ENCODE data around the gene KIF1B.
"Not testable (repeated sequence)": the region's sequence is repeated elsewhere in the genome, so short reads cannot be mapped to it uniquely, and the experiment has no call there.

KIF1B gene

DNA sequence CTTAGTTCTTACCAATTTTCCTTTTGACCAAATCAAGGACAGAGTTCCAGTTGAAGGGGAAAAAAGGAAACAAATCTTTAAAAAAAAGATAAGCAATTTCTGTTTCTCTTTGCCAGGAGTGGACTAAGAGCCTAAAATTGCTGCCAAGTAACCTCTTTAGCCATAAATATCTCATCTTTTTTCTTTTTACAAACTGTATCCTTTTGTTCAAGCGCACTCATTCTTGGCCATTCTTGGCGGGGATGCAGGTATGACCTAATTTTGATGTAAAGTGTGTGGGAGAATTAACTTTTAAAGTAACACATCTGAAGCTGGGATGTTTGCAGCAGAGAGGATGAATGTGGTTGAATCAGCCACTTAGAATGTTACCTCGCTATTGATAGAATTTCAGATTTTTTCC is 13.4 kb upstream of the KIF1B start:
- no peaks in the 10 kb centered on the region for H3K36me3 ChIP-seq (ENCODE audit: control insufficient read depth, low read depth, low read length)
- H3K27me3 ChIP-seq (ENCODE audit: control insufficient read depth, insufficient read depth, low read length): no peaks in the 10 kb centered on the region
- H3K4me1 ChIP-seq (ENCODE audit: control insufficient read depth, low read depth, low read length): no peaks in the 10 kb centered on the region
- no peak overlapping the region for H3K27ac ChIP-seq (ENCODE audit: low read length)
- H3K9ac ChIP-seq (ENCODE audit: low read length): no peak overlapping the region
- no peak overlapping the region for H3K4me3 ChIP-seq (ENCODE audit: low read length)
- no peaks in the 10 kb centered on the region for H3K9me3 ChIP-seq (ENCODE audit: control insufficient read depth, low read depth, low read length)

DNA sequence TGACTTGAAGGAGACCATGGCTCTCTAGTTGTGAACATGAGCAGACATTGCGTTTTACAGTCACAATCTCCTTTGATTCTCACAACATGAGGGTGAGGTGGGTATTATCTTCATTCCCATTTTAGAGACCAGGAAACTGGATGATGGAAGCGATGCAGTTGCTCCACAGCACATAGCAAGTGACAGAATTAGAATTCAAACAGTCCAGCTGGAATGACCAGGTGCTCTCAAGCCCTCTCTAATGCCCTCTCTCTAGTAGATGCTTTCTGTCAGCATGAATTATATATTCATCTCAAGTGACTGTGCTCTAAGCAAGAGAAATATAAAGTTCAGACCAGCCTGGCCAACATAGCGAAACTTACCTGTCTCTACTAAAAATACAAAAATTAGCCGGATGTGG is 9.8 kb upstream of the KIF1B start:
- Histone ChIP-seq H3K9me3 (ENCODE audit: control insufficient read depth, low read depth, low read length) (no peaks in the 10 kb centered on the region), H3K4me3 (ENCODE audit: low read length) (no peak overlapping the region), H3K27me3 (ENCODE audit: control insufficient read depth, insufficient read depth, low read length) (no peaks in the 10 kb centered on the region), H3K9ac (ENCODE audit: low read length) (no peak overlapping the region), H3K36me3 (ENCODE audit: control insufficient read depth, low read depth, low read length) (no peaks in the 10 kb centered on the region), H3K27ac (ENCODE audit: low read length) (no peak overlapping the region), H3K4me1 (ENCODE audit: control insufficient read depth, low read depth, low read length) (no peaks in the 10 kb centered on the region)

DNA sequence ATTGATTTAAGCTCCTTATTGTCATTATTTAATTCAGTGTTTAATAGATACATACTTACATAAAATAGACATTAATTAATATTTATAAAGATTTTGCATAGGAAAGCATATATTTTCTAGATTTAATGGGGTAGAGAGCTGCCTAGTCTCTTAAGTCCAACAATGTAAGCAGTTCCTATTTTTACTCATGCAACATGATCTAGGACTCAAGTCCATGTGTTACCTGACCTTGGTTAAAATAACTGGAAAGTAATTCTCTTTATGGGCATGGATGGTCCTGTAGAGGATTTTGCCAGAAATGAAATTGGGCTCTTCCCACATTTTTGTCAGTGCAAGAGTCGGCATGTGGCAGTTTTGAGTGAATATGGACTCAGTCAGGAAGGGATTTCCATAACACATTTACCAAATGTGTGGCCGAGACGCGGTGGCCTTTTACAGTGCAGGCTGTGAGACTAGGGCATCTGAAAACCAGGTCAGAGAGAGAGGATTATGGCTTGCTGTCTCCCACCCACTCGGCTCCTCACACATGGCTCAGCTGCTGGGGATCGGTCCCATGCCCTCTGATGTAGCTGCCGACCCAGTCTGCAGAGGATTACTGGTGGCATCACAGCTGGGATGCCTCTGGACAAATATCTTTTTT is 6.2 kb upstream of the KIF1B start:
- Histone ChIP-seq H3K9ac (ENCODE audit: low read length) (no peak overlapping the region), H3K27me3 (ENCODE audit: control insufficient read depth, insufficient read depth, low read length) (peaks cover 2% of the 10 kb centered on the region), H3K4me3 (ENCODE audit: low read length) (no peak overlapping the region), H3K36me3 (ENCODE audit: control insufficient read depth, low read depth, low read length) (no peaks in the 10 kb centered on the region), H3K9me3 (ENCODE audit: control insufficient read depth, low read depth, low read length) (no peaks in the 10 kb centered on the region), H3K27ac (ENCODE audit: low read length) (no peak overlapping the region), H3K4me1 (ENCODE audit: control insufficient read depth, low read depth, low read length) (no peaks in the 10 kb centered on the region)

DNA sequence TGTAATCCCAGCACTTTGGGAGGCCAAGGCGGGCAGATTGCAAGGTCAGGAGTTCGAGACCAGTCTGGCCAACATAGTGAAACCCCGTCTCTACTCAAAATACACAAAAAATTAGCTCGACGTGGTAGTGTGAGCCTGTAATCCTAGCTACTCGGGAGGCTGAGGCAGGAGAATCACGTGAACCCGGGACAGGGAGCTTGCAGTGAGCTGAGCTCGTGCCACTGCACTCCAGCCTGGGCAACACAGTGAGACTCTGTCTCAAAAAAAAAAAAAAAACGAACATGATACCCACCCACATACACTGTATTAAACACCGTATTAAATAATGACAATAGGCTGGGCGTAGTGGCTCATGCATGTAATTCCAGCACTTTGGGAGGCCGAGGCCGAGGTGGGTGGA is 5.2 kb upstream of the KIF1B start:
- H3K9me3 ChIP-seq (ENCODE audit: control insufficient read depth, low read depth, low read length); H3K27me3 ChIP-seq (ENCODE audit: control insufficient read depth, insufficient read depth, low read length); H3K4me3 ChIP-seq (ENCODE audit: low read length); H3K4me1 ChIP-seq (ENCODE audit: control insufficient read depth, low read depth, low read length); H3K9ac ChIP-seq (ENCODE audit: low read length); H3K36me3 ChIP-seq (ENCODE audit: control insufficient read depth, low read depth, low read length); H3K27ac ChIP-seq (ENCODE audit: low read length): not testable (repeated sequence)

GRCh38 chr1:10207810-10208209 is 2.6 kb upstream of the KIF1B start:
- Histone ChIP-seq H3K36me3 (ENCODE audit: control insufficient read depth, low read depth, low read length) (no peaks in the 10 kb centered on the region), H3K27ac (ENCODE audit: low read length) (no peak overlapping the region), H3K4me1 (ENCODE audit: control insufficient read depth, low read depth, low read length) (peaks cover 12% of the 10 kb centered on the region), H3K9ac (ENCODE audit: low read length) (no peak overlapping the region), H3K9me3 (ENCODE audit: control insufficient read depth, low read depth, low read length) (no peaks in the 10 kb centered on the region), H3K27me3 (ENCODE audit: control insufficient read depth, insufficient read depth, low read length) (peaks cover 5% of the 10 kb centered on the region), H3K4me3 (ENCODE audit: low read length) (no peak overlapping the region)

DNA sequence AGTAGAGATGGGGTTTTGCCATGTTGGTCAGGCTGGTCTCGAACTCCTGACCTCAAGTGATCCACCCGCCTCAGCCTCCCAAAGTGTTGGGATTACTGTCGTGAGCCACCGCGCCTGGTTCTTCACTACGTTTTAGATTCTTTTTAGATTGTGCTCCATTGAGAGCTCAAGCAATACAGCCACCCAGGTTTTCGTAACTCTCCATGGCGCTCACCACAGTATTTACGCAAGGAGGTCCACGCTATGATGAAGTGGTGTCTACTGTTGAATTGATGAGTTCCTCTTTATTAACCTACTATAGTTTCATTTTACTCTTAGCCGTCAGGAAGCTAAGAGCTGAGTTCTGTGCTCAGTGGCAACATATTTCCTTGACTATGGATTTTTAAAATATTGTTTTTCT is 1.8 kb upstream of the KIF1B start:
- H3K36me3 ChIP-seq (ENCODE audit: control insufficient read depth, low read depth, low read length): no peaks in the 10 kb centered on the region
- H3K9me3 ChIP-seq (ENCODE audit: control insufficient read depth, low read depth, low read length): no peaks in the 10 kb centered on the region
- H3K4me1 ChIP-seq (ENCODE audit: control insufficient read depth, low read depth, low read length): peaks cover 17% of the 10 kb centered on the region
- H3K9ac ChIP-seq (ENCODE audit: low read length): no peak overlapping the region
- no peak overlapping the region for H3K4me3 ChIP-seq (ENCODE audit: low read length)
- no peak overlapping the region for H3K27ac ChIP-seq (ENCODE audit: low read length)
- H3K27me3 ChIP-seq (ENCODE audit: control insufficient read depth, insufficient read depth, low read length): peaks cover 5% of the 10 kb centered on the region

DNA sequence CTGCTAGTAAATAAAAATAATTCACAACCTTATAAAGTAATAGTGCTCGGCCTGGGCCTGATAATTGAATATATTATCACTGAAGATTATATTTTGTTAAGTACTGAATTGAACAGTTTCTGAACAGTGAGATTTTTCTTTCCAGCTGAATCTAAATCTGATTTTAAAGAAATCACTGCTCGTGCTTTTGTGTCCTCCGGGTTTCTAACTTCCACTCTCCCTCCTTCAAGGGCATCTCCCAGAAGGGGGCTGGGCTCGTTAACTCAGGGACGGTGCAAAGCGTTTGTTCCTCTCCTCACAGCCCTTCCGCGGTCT is 823 bp upstream of the KIF1B start:
- Histone ChIP-seq H3K27me3 (ENCODE audit: control insufficient read depth, insufficient read depth, low read length) (peaks cover 5% of the 10 kb centered on the region), H3K27ac (ENCODE audit: low read length) (peak overlapping the region; percentile 26), H3K9me3 (ENCODE audit: control insufficient read depth, low read depth, low read length) (no peaks in the 10 kb centered on the region), H3K4me3 (ENCODE audit: low read length) (peak overlapping the region; percentile 96), H3K36me3 (ENCODE audit: control insufficient read depth, low read depth, low read length) (no peaks in the 10 kb centered on the region), H3K9ac (ENCODE audit: low read length) (peak overlapping the region; percentile 75), H3K4me1 (ENCODE audit: control insufficient read depth, low read depth, low read length) (peaks cover 18% of the 10 kb centered on the region)

DNA sequence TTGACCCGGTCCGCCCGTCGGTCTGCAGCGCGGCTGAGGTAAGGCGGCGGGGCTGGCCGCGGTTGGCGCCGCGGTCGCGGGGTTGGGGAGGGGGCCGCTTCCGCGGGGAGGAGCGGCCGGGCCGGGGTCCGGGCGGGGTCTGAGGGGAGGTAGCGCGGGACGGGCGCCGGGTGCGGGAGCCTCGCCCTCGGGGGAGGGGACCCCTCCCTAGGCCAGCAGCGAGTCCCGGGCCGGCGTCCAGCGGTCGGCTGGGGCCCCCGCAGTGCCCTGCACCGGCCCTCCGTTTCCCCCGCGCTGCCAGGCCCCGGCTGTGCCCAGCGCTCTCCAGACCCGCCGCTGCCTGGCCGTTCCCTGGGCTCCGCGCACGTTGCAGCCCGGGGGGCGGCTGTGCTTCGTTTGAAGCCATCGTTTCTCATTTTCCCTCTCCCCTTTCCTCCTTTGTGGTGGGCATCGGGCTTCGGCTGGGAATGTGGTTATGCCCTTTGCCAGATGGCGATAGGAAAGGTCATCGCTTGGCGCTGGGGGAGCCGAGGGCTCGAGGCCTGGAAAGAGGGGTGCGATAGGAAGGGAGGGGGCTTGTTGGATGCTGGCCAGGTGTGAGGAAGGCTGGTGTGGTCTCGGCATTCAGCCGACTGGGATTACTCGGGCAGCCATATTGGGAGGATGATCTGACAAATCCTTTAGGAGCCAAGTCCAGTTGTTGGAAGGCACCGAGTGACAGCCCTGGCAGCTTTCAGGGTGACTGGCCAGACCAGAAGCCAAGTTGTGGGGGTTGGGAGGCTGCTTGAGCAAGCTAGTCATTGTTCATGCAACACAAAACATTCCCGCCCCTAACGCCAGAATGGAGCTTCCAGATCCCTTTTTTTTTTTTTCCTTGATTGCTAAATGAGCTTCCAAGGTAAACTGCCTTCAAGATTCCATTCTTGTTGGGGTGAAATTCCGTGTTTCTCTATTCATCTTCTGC is 753 bp downstream of the KIF1B start:
- no peaks in the 10 kb centered on the region for H3K36me3 ChIP-seq (ENCODE audit: control insufficient read depth, low read depth, low read length)
- peak overlapping the region; percentile 96 for H3K4me3 ChIP-seq (ENCODE audit: low read length)
- H3K27me3 ChIP-seq (ENCODE audit: control insufficient read depth, insufficient read depth, low read length): peaks cover 5% of the 10 kb centered on the region
- H3K9me3 ChIP-seq (ENCODE audit: control insufficient read depth, low read depth, low read length): no peaks in the 10 kb centered on the region
- peak overlapping the region; percentile 93 for H3K9ac ChIP-seq (ENCODE audit: low read length)
- H3K27ac ChIP-seq (ENCODE audit: low read length): peak overlapping the region; percentile 80
- peaks cover 18% of the 10 kb centered on the region for H3K4me1 ChIP-seq (ENCODE audit: control insufficient read depth, low read depth, low read length)

GRCh38 chr1:10211805-10212410 is 1.5 kb downstream of the KIF1B start:
- no peaks in the 10 kb centered on the region for H3K36me3 ChIP-seq (ENCODE audit: control insufficient read depth, low read depth, low read length)
- H3K4me1 ChIP-seq (ENCODE audit: control insufficient read depth, low read depth, low read length): peaks cover 18% of the 10 kb centered on the region
- no peaks in the 10 kb centered on the region for H3K9me3 ChIP-seq (ENCODE audit: control insufficient read depth, low read depth, low read length)
- H3K9ac ChIP-seq (ENCODE audit: low read length): peak overlapping the region; percentile 93
- H3K27ac ChIP-seq (ENCODE audit: low read length): peak overlapping the region; percentile 80
- H3K27me3 ChIP-seq (ENCODE audit: control insufficient read depth, insufficient read depth, low read length): peaks cover 5% of the 10 kb centered on the region
- peak overlapping the region; percentile 96 for H3K4me3 ChIP-seq (ENCODE audit: low read length)

GRCh38 chr1:10212476-10212875 is 2.1 kb downstream of the KIF1B start:
- peaks cover 18% of the 10 kb centered on the region for H3K4me1 ChIP-seq (ENCODE audit: control insufficient read depth, low read depth, low read length)
- H3K9me3 ChIP-seq (ENCODE audit: control insufficient read depth, low read depth, low read length): no peaks in the 10 kb centered on the region
- no peaks in the 10 kb centered on the region for H3K36me3 ChIP-seq (ENCODE audit: control insufficient read depth, low read depth, low read length)
- H3K27me3 ChIP-seq (ENCODE audit: control insufficient read depth, insufficient read depth, low read length): peaks cover 5% of the 10 kb centered on the region
- no peak overlapping the region for H3K27ac ChIP-seq (ENCODE audit: low read length)
- peak overlapping the region; percentile 96 for H3K4me3 ChIP-seq (ENCODE audit: low read length)
- no peak overlapping the region for H3K9ac ChIP-seq (ENCODE audit: low read length)

- H3K27me3 ChIP-seq (ENCODE audit: control insufficient read depth, insufficient read depth, low read length): peaks cover 5% of the 10 kb centered on the region
- H3K4me3 ChIP-seq (ENCODE audit: low read length): peak overlapping the region; percentile 8
- H3K4me1 ChIP-seq (ENCODE audit: control insufficient read depth, low read depth, low read length): peaks cover 18% of the 10 kb centered on the region
- H3K27ac ChIP-seq (ENCODE audit: low read length): no peak overlapping the region
- no peaks in the 10 kb centered on the region for H3K36me3 ChIP-seq (ENCODE audit: control insufficient read depth, low read depth, low read length)
- H3K9me3 ChIP-seq (ENCODE audit: control insufficient read depth, low read depth, low read length): no peaks in the 10 kb centered on the region
- H3K9ac ChIP-seq (ENCODE audit: low read length): no peak overlapping the region
Observed at GRCh38 chr1:10213186-10213705, 2.9 kb downstream of the KIF1B start.
